Upper lobe of right lung (tissue), 1 donor: ENCODE data around the gene GTF3C5. TPM values are rescaled to one million over a fixed set of nuclear protein-coding genes. Genes with fewer than 3 reads are reported as not detected.
"Not testable (repeated sequence)": the region's sequence is repeated elsewhere in the genome, so short reads cannot be mapped to it uniquely, and the experiment has no call there.

ENCODE experiments used
- ATAC-seq: fragments of 200-7000 bp; cut with Tn5 transposase; one replicate; pipeline ENCODE4 v1.9.1; 2020; ENCODE audit warnings: mild to moderate bottlenecking, moderate library complexity
- DNase-seq: peaks from one replicate; pipeline ENCODE4 v3.0.0-alpha.2; 2020
- H3K27ac ChIP-seq: fragments of 200-600 bp; one replicate; pipeline ENCODE4 v1.8.0; 2022
- H3K27me3 ChIP-seq: fragments of 200-600 bp; one replicate; pipeline ENCODE4 v1.8.0; 2022; ENCODE audit warnings: mild to moderate bottlenecking
- H3K36me3 ChIP-seq: fragments of 200-600 bp; one replicate; pipeline ENCODE4 v1.8.0; 2022
- H3K4me1 ChIP-seq: fragments of 200-600 bp; one replicate; pipeline ENCODE4 v1.8.0; 2022
- H3K4me3 ChIP-seq: fragments of 200-600 bp; one replicate; pipeline ENCODE4 v1.8.0; 2022; ENCODE audit warnings: mild to moderate bottlenecking
- H3K9me3 ChIP-seq: fragments of 200-600 bp; one replicate; pipeline ENCODE4 v1.8.0; 2022
- intact Hi-C: fragments of 100-400 bp; cut with DNase I; formaldehyde crosslinking; loops from one replicate; pipeline ENCODE4 v1.11.0; 2022
- total RNA-seq: library from RNA; stranded (reverse); fragmentation: NEBNext Ultra II Directional; extraction: Animal tissue kit (Norgen Biotek cat#: 25700); gene quantifications from one replicate; pipeline ENCODE4 v1.2.1, GENCODE V29; 2021
- TF ChIP-seq, protein P1 (sequence below): fragments of 200-600 bp; IDR thresholded peaks from one replicate; pipeline ENCODE4 v1.8.0; 2022; ENCODE audit warnings: antibody characterized with exemption
- donor health status: DM: no; HTN: yes; CAD: no; lungs with severe emphysema.

The GTF3C5 gene
- total RNA-seq, 1 donor from 2014 or later: 41.7 TPM

DNA sequence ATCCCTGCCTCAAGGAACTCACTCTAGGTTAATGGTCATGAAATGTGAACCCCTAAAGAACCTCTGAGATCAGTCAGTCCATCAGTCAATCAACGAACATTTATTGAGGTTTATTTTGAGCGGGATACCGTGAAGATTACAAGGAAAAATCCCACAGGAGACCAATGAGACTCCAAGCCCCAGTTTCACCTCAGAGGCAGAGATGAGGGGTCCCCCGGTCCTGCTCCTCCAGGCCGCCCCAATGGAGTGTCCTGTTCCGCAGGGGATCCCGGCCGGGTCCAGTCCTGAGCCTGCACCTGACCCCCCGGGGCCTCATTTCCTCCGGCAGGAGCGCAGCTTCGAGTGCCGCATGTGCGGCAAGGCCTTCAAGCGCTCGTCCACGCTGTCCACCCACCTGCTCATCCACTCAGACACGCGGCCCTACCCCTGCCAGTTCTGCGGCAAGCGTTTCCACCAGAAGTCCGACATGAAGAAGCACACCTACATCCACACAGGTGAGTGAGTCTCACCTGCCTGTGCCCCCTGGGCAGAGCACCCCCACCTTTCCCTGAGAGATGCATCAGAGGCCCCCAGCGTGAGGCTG lies 41.3 kb upstream of the GTF3C5 start:
- intact Hi-C loops: no loop called here
- Histone ChIP-seq H3K9me3 (no peaks in the 10 kb centered on the region), H3K27me3 (peaks cover 46% of the 10 kb centered on the region), H3K27ac (no peak overlapping the region), H3K4me1 (peaks cover 5% of the 10 kb centered on the region), H3K4me3 (no peak overlapping the region), H3K36me3 (no peaks in the 10 kb centered on the region)
- no peak for ATAC-seq
- TF ChIP-seq, protein P1, sequence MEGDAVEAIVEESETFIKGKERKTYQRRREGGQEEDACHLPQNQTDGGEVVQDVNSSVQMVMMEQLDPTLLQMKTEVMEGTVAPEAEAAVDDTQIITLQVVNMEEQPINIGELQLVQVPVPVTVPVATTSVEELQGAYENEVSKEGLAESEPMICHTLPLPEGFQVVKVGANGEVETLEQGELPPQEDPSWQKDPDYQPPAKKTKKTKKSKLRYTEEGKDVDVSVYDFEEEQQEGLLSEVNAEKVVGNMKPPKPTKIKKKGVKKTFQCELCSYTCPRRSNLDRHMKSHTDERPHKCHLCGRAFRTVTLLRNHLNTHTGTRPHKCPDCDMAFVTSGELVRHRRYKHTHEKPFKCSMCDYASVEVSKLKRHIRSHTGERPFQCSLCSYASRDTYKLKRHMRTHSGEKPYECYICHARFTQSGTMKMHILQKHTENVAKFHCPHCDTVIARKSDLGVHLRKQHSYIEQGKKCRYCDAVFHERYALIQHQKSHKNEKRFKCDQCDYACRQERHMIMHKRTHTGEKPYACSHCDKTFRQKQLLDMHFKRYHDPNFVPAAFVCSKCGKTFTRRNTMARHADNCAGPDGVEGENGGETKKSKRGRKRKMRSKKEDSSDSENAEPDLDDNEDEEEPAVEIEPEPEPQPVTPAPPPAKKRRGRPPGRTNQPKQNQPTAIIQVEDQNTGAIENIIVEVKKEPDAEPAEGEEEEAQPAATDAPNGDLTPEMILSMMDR: no peak
- DNase-seq: no peak

DNA sequence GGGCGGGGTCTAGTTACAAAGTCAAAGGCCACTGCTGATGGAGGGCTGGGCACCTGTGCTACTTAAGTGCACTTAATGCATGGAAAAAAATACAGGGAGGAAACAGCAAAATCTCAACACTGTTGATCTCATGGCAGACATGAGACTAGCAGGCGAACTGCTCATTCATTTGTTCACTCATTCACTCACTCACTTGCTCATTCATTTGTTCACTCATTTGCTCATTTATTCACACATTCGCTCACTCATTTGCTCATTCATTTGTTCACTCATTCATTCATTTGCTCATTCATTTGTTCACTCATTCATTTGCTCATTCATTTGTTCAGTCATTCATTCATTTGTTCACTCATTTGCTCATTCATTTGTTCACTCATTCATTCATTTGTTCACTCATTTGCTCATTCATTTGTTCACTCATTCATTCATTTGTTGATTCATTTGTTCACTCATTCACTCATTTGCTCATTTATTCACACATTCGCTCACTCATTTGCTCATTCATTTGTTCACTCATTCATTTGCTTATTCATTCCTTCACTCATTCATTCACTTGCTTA lies 40.7 kb upstream of the GTF3C5 start:
- H3K4me3 ChIP-seq, H3K27ac ChIP-seq, H3K4me1 ChIP-seq, intact Hi-C loops, H3K36me3 ChIP-seq, H3K9me3 ChIP-seq, ATAC-seq, DNase-seq: not testable (repeated sequence)
- peaks cover 50% of the 10 kb centered on the region for H3K27me3 ChIP-seq

GRCh38 chr9:132990781-132991180 lies 40.0 kb upstream of the GTF3C5 start:
- H3K4me1 ChIP-seq: peaks cover 9% of the 10 kb centered on the region
- H3K27ac ChIP-seq: no peak overlapping the region
- H3K9me3 ChIP-seq: no peaks in the 10 kb centered on the region
- ATAC-seq (no peak), DNase-seq (no peak)
- no peak overlapping the region for H3K4me3 ChIP-seq
- intact Hi-C loops: no loop called here
- TF ChIP-seq, protein P1: no peak
- H3K27me3 ChIP-seq: peaks cover 46% of the 10 kb centered on the region
- no peaks in the 10 kb centered on the region for H3K36me3 ChIP-seq

GRCh38 chr9:132991351-132992300 lies 39.2 kb upstream of the GTF3C5 start:
- Histone ChIP-seq H3K4me3 (no peak overlapping the region), H3K4me1 (peaks cover 9% of the 10 kb centered on the region), H3K9me3 (no peaks in the 10 kb centered on the region), H3K27ac (no peak overlapping the region), H3K36me3 (no peaks in the 10 kb centered on the region), H3K27me3 (peaks cover 49% of the 10 kb centered on the region)
- DNase-seq (no peak), ATAC-seq (no peak)
- intact Hi-C loops: no loop called here
- TF ChIP-seq, protein P1: no peak

DNA sequence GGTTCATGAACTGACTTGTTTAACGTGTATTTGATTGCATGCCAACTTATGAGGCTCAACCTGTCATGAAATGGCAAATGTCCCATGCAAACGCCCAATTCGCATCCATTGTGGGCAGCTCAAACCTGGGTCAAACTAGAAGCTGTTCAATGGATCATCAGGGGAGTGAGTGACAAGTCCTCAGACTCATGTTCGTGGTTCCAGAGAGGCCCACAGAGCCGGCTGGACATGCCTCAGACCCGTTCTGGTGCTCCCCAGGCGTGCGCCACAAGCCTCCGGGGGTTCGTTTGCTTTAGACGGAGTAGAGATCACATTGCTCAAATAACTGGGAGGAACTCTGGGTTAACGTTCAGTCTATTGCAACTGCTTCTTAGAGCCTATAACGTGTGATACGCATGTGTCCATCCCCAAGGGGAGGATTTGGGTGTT lies 37.3 kb upstream of the GTF3C5 start:
- Histone ChIP-seq H3K27ac (no peak overlapping the region), H3K9me3 (no peaks in the 10 kb centered on the region), H3K36me3 (no peaks in the 10 kb centered on the region), H3K4me3 (no peak overlapping the region), H3K27me3 (peaks cover 50% of the 10 kb centered on the region), H3K4me1 (peaks cover 9% of the 10 kb centered on the region)
- DNase-seq (no peak), ATAC-seq (no peak)
- TF ChIP-seq, protein P1: no peak
- intact Hi-C loops: no loop called here
